Keratinocyte (primary cell): ENCODE results near the gene NFIC. TPM values are rescaled to one million over a fixed set of nuclear protein-coding genes. Genes with fewer than 3 reads are reported as not detected.

Experiments
- DNase-seq: peaks from one replicate; pipeline ENCODE4 v3.0.0-alpha.2; 2011; ENCODE audit warnings: low read depth, missing footprints, low spot score
- FAIRE-seq: peaks from 2 replicates; lab custom pipeline; 2011; peaks lifted over from hg19 to GRCh38; lab: Jason Lieb, UNC
- H2AFZ ChIP-seq: 2 replicates; pipeline ENCODE4 v1.6.0; 2012; ENCODE audit warnings: low read length, control low read depth, inconsistent platforms; ENCODE audit not compliant: control insufficient read depth
- H3K27ac ChIP-seq: 2 replicates; pipeline ENCODE4 v1.5.1; 2011; ENCODE audit warnings: low read length; ENCODE audit not compliant: control insufficient read depth, insufficient read depth
- H3K27me3 ChIP-seq: 3 replicates; pipeline ENCODE4 v1.6.0; 2011; ENCODE audit warnings: low read length; ENCODE audit not compliant: control insufficient read depth, insufficient read depth; ENCODE audit errors: extremely low read depth
- H3K36me3 ChIP-seq, 2 experiments: 2 replicates in 1 of 2; 3 replicates in 1 of 2; pipeline ENCODE4 v1.5.1; 2011; ENCODE audit warnings: low read length in 2 of 2, mild to moderate bottlenecking in 1 of 2; ENCODE audit not compliant: control insufficient read depth in 2 of 2, insufficient read depth in 2 of 2; ENCODE audit errors: extremely low read depth in 1 of 2
- H3K4me1 ChIP-seq: 3 replicates; pipeline ENCODE4 v1.5.1; 2011; ENCODE audit warnings: low read length; ENCODE audit not compliant: control insufficient read depth, insufficient read depth; ENCODE audit errors: extremely low read depth
- H3K4me2 ChIP-seq: 3 replicates; pipeline ENCODE4 v1.6.0; 2011; ENCODE audit warnings: low read depth, low read length; ENCODE audit not compliant: control insufficient read depth, insufficient read depth; ENCODE audit errors: extremely low read depth
- H3K4me3 ChIP-seq, 3 experiments: fragments of 200-600 bp in 1 of 3; sonication (generic) in 1 of 3; 2 replicates in 2 of 3; 3 replicates in 1 of 3; pipeline ENCODE4 v1.5.1; 2011 to 2016; ENCODE audit warnings: low read length in 3 of 3, mild to moderate bottlenecking in 3 of 3, control low read depth in 2 of 3, inconsistent platforms in 1 of 3, low read depth in 1 of 3, mixed read lengths in 1 of 3, mixed run types in 1 of 3, moderate library complexity in 1 of 3; ENCODE audit not compliant: control insufficient read depth in 2 of 3, insufficient read depth in 2 of 3; ENCODE audit errors: extremely low read depth in 1 of 3
- H3K79me2 ChIP-seq: 2 replicates; pipeline ENCODE4 v1.6.0; 2012; ENCODE audit warnings: low read length; ENCODE audit not compliant: control insufficient read depth, insufficient read depth
- H3K9ac ChIP-seq: 3 replicates; pipeline ENCODE4 v1.6.0; 2011; ENCODE audit warnings: low read length; ENCODE audit not compliant: control insufficient read depth, insufficient read depth; ENCODE audit errors: extremely low read depth
- H3K9me1 ChIP-seq: 3 replicates; pipeline ENCODE4 v1.6.0; 2011; ENCODE audit warnings: low read length; ENCODE audit not compliant: control insufficient read depth, insufficient read depth; ENCODE audit errors: extremely low read depth
- H3K9me3 ChIP-seq: 2 replicates; pipeline ENCODE4 v1.5.1; 2012; ENCODE audit warnings: low read depth, low read length; ENCODE audit not compliant: control insufficient read depth
- H4K20me1 ChIP-seq: 3 replicates; pipeline ENCODE4 v1.6.0; 2011; ENCODE audit warnings: low read length; ENCODE audit not compliant: control insufficient read depth, insufficient read depth; ENCODE audit errors: extremely low read depth
- EZH2 ChIP-seq: IDR thresholded peaks from one replicate; pipeline ENCODE4 v1.6.1; 2012; ENCODE audit warnings: inconsistent platforms, mild to moderate bottlenecking, low read length, moderate library complexity
- dilution Hi-C: fragments of 300-500 bp; cut with MboI; formaldehyde crosslinking; loops from one replicate; pipeline ENCODE4 v1.7.0; 2020; ENCODE audit warnings: low sequenced_read_pairs; ENCODE audit not compliant: extremely low pct_ligation_motif_present
- polyA plus RNA-seq, 5 experiments: library from polyadenylated mRNA; depleted of rRNA in 3 of 5; stranded (reverse) in 3 of 5; stranded (forward) in 1 of 5; unstranded in 1 of 5; fragments of >200 nt; gene quantifications; 1 replicate in 1 of 5; 2 replicates in 3 of 5; 3 replicates in 1 of 5; pipeline versions ENCODE4 v1.2.1 to v1.2.3, GENCODE V29; 2011 to 2012; ENCODE audit warnings: missing spikeins in 2 of 5, low read depth in 1 of 5, low replicate concordance in 1 of 5
- TF ChIP-seq, protein P1 (sequence below), 3 experiments: IDR thresholded peaks in 1 of 3; conservative IDR thresholded peaks in 1 of 3; optimal IDR thresholded peaks in 1 of 3; 2 replicates in 2 of 3; 3 replicates in 1 of 3; pipeline versions ENCODE3 to v1.5.1; 2011; ENCODE audit warnings: low read length in 3 of 3, mild to moderate bottlenecking in 3 of 3, moderate library complexity in 2 of 3, control low read depth in 1 of 3, inconsistent platforms in 1 of 3; ENCODE audit not compliant: insufficient read depth in 2 of 3; ENCODE audit errors: extremely low read depth in 1 of 3

NFIC gene
- polyA plus RNA-seq, 1 donor (not counting 4 experiments of a cell fraction or from before 2014, with no cell fraction given) = 2.4 TPM

DNA sequence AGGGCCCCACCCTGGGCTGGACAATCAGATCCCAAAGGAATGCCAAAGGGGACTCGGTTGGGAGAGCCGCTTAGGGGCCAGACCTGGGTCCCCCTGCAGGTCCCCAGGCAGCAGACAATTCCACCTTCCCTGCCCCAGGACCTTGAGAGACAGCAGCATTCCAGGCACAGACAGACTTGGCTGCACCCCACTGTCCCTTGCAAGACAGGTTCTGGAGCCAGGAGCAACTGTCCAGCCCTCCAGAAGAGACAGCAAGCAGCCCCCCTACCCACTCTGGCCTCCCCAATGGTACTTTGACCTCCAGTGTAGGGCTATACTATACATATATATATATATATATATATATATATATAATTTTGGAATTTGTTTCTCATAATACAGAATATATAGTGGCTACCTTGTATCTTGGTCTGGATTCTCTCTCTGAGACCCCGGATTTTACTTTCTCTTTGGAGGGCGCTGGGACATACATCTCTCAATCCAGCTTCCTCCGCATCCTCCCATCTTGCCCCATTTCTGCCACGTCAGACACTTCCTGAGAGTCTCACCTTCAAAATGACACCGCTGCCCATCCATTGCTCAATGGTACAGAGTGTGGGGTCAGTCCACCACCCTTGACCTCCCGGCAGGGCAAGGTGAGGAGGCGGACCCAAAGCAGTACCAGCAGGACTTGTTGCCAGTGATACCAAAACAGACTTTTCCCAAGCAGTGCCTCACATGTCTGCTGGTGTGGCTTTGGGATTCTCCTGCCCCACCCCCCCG, 101.2 kb downstream of the NFIC start:
- no peak for TF ChIP-seq EZH2
- TF ChIP-seq, protein P1, sequence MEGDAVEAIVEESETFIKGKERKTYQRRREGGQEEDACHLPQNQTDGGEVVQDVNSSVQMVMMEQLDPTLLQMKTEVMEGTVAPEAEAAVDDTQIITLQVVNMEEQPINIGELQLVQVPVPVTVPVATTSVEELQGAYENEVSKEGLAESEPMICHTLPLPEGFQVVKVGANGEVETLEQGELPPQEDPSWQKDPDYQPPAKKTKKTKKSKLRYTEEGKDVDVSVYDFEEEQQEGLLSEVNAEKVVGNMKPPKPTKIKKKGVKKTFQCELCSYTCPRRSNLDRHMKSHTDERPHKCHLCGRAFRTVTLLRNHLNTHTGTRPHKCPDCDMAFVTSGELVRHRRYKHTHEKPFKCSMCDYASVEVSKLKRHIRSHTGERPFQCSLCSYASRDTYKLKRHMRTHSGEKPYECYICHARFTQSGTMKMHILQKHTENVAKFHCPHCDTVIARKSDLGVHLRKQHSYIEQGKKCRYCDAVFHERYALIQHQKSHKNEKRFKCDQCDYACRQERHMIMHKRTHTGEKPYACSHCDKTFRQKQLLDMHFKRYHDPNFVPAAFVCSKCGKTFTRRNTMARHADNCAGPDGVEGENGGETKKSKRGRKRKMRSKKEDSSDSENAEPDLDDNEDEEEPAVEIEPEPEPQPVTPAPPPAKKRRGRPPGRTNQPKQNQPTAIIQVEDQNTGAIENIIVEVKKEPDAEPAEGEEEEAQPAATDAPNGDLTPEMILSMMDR (optimal IDR thresholded peaks at IDR 0.05 in 1 of 3, IDR thresholded peaks at IDR 0.05 in 1 of 3, conservative IDR thresholded peaks at IDR 0.05 in 1 of 3; ENCODE audit: extremely low read depth in 1 of 3, insufficient read depth in 2 of 3, low read length in 3 of 3) = no peak
- dilution Hi-C loops = no loop called here
- H3K36me3 ChIP-seq = no peaks in the 10 kb centered on the region
- peaks cover 5% of the 10 kb centered on the region for H3K27me3 ChIP-seq
- peaks cover 3% of the 10 kb centered on the region for H4K20me1 ChIP-seq
- no peaks in the 10 kb centered on the region for H3K79me2 ChIP-seq
- no peak overlapping the region for H3K9ac ChIP-seq
- peaks cover 2% of the 10 kb centered on the region for H3K9me3 ChIP-seq
- DNase-seq = no peak
- no peaks in the 10 kb centered on the region for H3K4me1 ChIP-seq
- no peak overlapping the region for H3K4me2 ChIP-seq
- H3K27ac ChIP-seq = no peak overlapping the region
- no peak overlapping the region for H3K4me3 ChIP-seq
- FAIRE-seq = no peak
- H2AFZ ChIP-seq = no peak overlapping the region
- H3K9me1 ChIP-seq = no peaks in the 10 kb centered on the region

DNA sequence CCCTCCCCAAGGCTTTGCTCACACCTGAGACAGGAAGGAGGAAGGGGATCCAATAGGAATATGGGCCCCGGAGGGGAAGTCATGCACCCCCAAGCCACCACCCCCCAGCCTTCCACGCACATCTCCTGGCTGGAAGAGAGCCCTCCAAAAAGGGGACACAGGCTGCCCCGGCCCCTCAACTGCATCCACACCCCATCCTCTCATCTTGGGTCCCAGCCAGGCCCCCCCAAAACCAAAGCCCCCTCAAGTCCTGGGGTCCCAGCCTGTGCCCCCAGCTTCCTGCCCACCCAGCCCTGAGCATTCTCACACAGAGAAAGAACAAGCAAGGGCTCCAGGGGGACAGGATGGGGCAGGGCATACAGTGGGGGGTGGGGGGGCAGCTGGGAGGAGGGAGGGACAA, 101.8 kb downstream of the NFIC start:
- dilution Hi-C loops = no loop called here
- DNase-seq (no peak), FAIRE-seq (no peak)
- Histone ChIP-seq H3K27ac (no peak overlapping the region), H4K20me1 (peaks cover 3% of the 10 kb centered on the region), H2AFZ (no peak overlapping the region), H3K36me3 (no peaks in the 10 kb centered on the region), H3K9me3 (peaks cover 2% of the 10 kb centered on the region), H3K4me3 (no peak overlapping the region), H3K27me3 (peaks cover 5% of the 10 kb centered on the region), H3K9ac (no peak overlapping the region), H3K4me1 (no peaks in the 10 kb centered on the region), H3K79me2 (no peaks in the 10 kb centered on the region), H3K4me2 (no peak overlapping the region), H3K9me1 (no peaks in the 10 kb centered on the region)
- TF ChIP-seq, protein P1 (optimal IDR thresholded peaks at IDR 0.05 in 1 of 3, IDR thresholded peaks at IDR 0.05 in 1 of 3, conservative IDR thresholded peaks at IDR 0.05 in 1 of 3; ENCODE audit: extremely low read depth in 1 of 3, insufficient read depth in 2 of 3, low read length in 3 of 3) = no peak
- no peak for TF ChIP-seq EZH2
